K562 (cell line): ENCODE results near the gene LY6G6F. TPM values are rescaled to one million over a fixed set of nuclear protein-coding genes. Genes with fewer than 3 reads are reported as not detected.

Experiments
- ARHGAP35 ChIP-seq: fragments of 450-650 bp; IDR thresholded peaks from 2 replicates; pipeline ENCODE4 v1.6.1; 2018; ENCODE audit not compliant: partially characterized antibody
- CC2D1A ChIP-seq: fragments of 450-650 bp; IDR thresholded peaks from 2 replicates; pipeline ENCODE4 v1.6.1; 2017; ENCODE audit warnings: mild to moderate bottlenecking
- EP300 ChIP-seq: IDR thresholded peaks from 2 replicates; pipeline ENCODE4 v1.6.1; 2012; ENCODE audit warnings: low read length, improper control_type of control experiment
- ERF ChIP-seq: fragments of 450-650 bp; formaldehyde crosslinking; IDR thresholded peaks from 2 replicates; pipeline ENCODE4 v1.4.0; 2020; ENCODE audit warnings: mild to moderate bottlenecking, mixed read lengths
- ETS1 ChIP-seq: conservative IDR thresholded peaks from 2 replicates; pipeline ENCODE4 v1.6.1; 2011; ENCODE audit warnings: low read depth, mild to moderate bottlenecking, low read length; ENCODE audit not compliant: control insufficient read depth
- FOXA3 ChIP-seq, 2 experiments: fragments of 450-650 bp in 1 of 2; sonication (generic) in 1 of 2; formaldehyde crosslinking; IDR thresholded peaks in 1 of 2; conservative IDR thresholded peaks in 1 of 2; 2 replicates each; pipeline versions ENCODE4 v1.4.0 to v1.8.0; 2020 to 2022; ENCODE audit warnings: mild to moderate bottlenecking in 2 of 2, missing genetic modification reagents in 1 of 2
- HDAC2 ChIP-seq: fragments of 450-650 bp; IDR thresholded peaks from 2 replicates; pipeline ENCODE4 v1.6.1; 2016; ENCODE audit warnings: mild to moderate bottlenecking
- MTA2 ChIP-seq: fragments of 450-650 bp; IDR thresholded peaks from 2 replicates; pipeline ENCODE4 v1.6.1; 2016; ENCODE audit warnings: low read depth
- NFE2 ChIP-seq: IDR thresholded peaks from 2 replicates; pipeline ENCODE4 v1.6.1; 2014; ENCODE audit warnings: antibody characterized with exemption, low read depth
- SNRNP70 ChIP-seq: fragments of 200-400 bp; formaldehyde crosslinking; optimal IDR thresholded peaks from 2 replicates; pipeline ENCODE3; 2017; ENCODE audit warnings: low read depth, low read length
- SP2 ChIP-seq: IDR thresholded peaks from 2 replicates; pipeline ENCODE4 v1.6.1; 2011; ENCODE audit warnings: mild to moderate bottlenecking, low read depth, low read length, moderate library complexity; ENCODE audit not compliant: poor library complexity, severe bottlenecking; ENCODE audit errors: extremely low read depth
- SRF ChIP-seq, 2 experiments: fragments of 250-450, 450-650 bp in 1 of 2; sonication (Bioruptor Pico) in 1 of 2; sonication (generic) in 1 of 2; formaldehyde crosslinking; IDR thresholded peaks; 2 replicates each; pipeline versions ENCODE4 v1.5.0 to v1.5.1; 2020 to 2022; ENCODE audit warnings: mild to moderate bottlenecking in 1 of 2, missing genetic modification reagents in 1 of 2
- SUPT5H ChIP-seq: fragments of 450-650 bp; IDR thresholded peaks from 2 replicates; pipeline ENCODE4 v1.6.1; 2016
- TCFL5 ChIP-seq: fragments of 250-450 bp; sonication (Bioruptor Pico); conservative IDR thresholded peaks from 2 replicates; pipeline ENCODE4 v1.6.1; 2021; ENCODE audit warnings: mild to moderate bottlenecking, moderate library complexity, matching md5 sums
- ZFP91 ChIP-seq: sonication (generic); formaldehyde crosslinking; IDR thresholded peaks from 2 replicates; pipeline ENCODE4 v1.8.0; 2022; ENCODE audit warnings: mild to moderate bottlenecking, missing genetic modification reagents
- ZHX1 ChIP-seq: fragments of 150-350 bp; conservative IDR thresholded peaks from 2 replicates; pipeline ENCODE4 v1.6.1; 2014; ENCODE audit warnings: low read length
- ZNF644 ChIP-seq: fragments of 200-800 bp; sonication (Bioruptor generic); IDR thresholded peaks from 2 replicates; pipeline ENCODE4 v1.6.1; 2016; ENCODE audit warnings: low read depth, missing genetic modification characterization, missing compliant biosample characterization
- polyA plus RNA-seq, 8 experiments: library from polyadenylated mRNA; depleted of rRNA in 4 of 8; stranded (reverse) in 5 of 8; unstranded in 3 of 8; fragments of >200 nt; fragmentation: Nextera tagmentation in 2 of 8; fragmentation: Illumina TruSeq in 1 of 8; extraction: Ambion mirVana in 2 of 8; extraction: Trizol in 1 of 8; gene quantifications; 2 replicates each; pipeline versions ENCODE4 v1.2.1 to v1.2.3, GENCODE V29; 2011 to 2014; ENCODE audit warnings: inconsistent platforms in 1 of 8, missing spikeins in 1 of 8
- total RNA-seq, 7 experiments: library from RNA; depleted of rRNA in 6 of 7; stranded (reverse); fragments of >200 nt in 6 of 7; fragmentation: Illumina TruSeq in 2 of 7; extraction: Trizol in 2 of 7; gene quantifications; 2 replicates each; pipeline versions ENCODE4 v1.2.1 to v1.2.3, GENCODE V29; 2011 to 2021; ENCODE audit warnings: low replicate concordance in 1 of 7
- TF ChIP-seq, protein P1 (sequence below): fragments of 450-650 bp; formaldehyde crosslinking; IDR thresholded peaks from 2 replicates; pipeline ENCODE4 v1.4.0; 2022; ENCODE audit warnings: missing genetic modification characterization

Gene LY6G6F
- total and polyA plus RNA-seq, 9 of the 15 experiments (the other 6 are each of a cell fraction or from before 2014, with no cell fraction given) = 0.14 to 0.50 (median 0.28) TPM; not detected in 2

GRCh38 chr6:31660381-31661261, 46.0 kb upstream of the LY6G6F start, which contains the start of gene C6orf47 (continued):
- TF ChIP-seq ZFP91 (0 out of 2 replicates have a peak, but pooled peaks have one; percentile 5), HDAC2 (no peak), TCFL5 (CRISPR knock-in tag) (no peak), SP2 (no peak), ARHGAP35 (peak; percentile 72), SNRNP70 (no peak), EP300 (0 out of 2 replicates have a peak, but pooled peaks have one; percentile 62), ZNF644 (tag) (no peak), CC2D1A (peak; percentile 24; the same call in 1 of the 2 replicates), MTA2 (peak; percentile 12; the same call in 1 of the 2 replicates), SRF (CRISPR knock-in tag; IDR thresholded peaks at IDR 0.05) (peak in 1 of 2 experiments; percentile 5; a peak in 3 of 4 replicates), ZHX1 (no peak; the same call in 1 of the 2 replicates), ERF (CRISPR knock-in tag) (peak; percentile 98), ETS1 (peak; percentile 91), FOXA3 (CRISPR knock-in tag; conservative IDR thresholded peaks at IDR 0.05 in 1 of 2, IDR thresholded peaks at IDR 0.05 in 1 of 2) (peak; percentile 13 to 60; a peak in 2 of 4 replicates), NFE2 (no peak), SUPT5H (peak; percentile 91)
- TF ChIP-seq, protein P1, sequence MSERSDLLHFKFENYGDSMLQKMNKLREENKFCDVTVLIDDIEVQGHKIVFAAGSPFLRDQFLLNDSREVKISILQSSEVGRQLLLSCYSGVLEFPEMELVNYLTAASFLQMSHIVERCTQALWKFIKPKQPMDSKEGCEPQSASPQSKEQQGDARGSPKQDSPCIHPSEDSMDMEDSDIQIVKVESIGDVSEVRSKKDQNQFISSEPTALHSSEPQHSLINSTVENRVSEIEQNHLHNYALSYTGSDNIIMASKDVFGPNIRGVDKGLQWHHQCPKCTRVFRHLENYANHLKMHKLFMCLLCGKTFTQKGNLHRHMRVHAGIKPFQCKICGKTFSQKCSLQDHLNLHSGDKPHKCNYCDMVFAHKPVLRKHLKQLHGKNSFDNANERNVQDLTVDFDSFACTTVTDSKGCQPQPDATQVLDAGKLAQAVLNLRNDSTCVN = 0 out of 2 replicates have a peak, but pooled peaks have one; percentile 81
